NB4 (cell line): ENCODE data around the gene IQGAP1.

ENCODE experiments used
- MYC ChIP-seq: IDR thresholded peaks from 2 replicates; pipeline ENCODE4 v1.6.1; 2011; ENCODE audit warnings: low read depth, low read length
- POLR2A ChIP-seq: IDR thresholded peaks from 2 replicates; pipeline ENCODE4 v1.6.1; 2011; ENCODE audit warnings: mild to moderate bottlenecking; ENCODE audit not compliant: insufficient read length; ENCODE audit errors: extremely low read depth
- TF ChIP-seq, protein P1 (sequence below): IDR thresholded peaks from one replicate; pipeline ENCODE4 v1.5.1; 2012; ENCODE audit warnings: low read depth, low read length
- TF ChIP-seq, protein P2 (sequence below): IDR thresholded peaks from 2 replicates; pipeline ENCODE4 v1.6.1; 2011; ENCODE audit warnings: low read depth, low read length

DNA sequence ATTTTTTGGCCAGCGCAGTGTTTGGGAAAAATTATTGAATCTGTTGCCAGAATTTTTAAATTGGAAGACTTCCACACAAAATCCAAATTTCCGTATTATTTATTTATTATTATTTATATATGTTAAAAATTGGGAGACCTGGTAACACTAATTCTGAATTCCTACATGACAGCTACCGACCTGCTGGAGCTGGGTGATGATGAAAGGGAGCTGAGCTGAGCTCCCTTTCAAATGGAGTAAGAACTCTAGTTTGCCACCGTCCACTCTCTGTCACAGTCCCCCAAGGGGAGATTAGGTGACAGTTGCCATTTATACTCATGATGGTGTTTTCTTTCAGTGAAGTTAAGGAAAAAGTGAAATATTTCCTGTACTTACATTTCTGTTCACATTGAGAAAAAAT lies 143.1 kb downstream of the IQGAP1 start:
- TF ChIP-seq, protein P1, sequence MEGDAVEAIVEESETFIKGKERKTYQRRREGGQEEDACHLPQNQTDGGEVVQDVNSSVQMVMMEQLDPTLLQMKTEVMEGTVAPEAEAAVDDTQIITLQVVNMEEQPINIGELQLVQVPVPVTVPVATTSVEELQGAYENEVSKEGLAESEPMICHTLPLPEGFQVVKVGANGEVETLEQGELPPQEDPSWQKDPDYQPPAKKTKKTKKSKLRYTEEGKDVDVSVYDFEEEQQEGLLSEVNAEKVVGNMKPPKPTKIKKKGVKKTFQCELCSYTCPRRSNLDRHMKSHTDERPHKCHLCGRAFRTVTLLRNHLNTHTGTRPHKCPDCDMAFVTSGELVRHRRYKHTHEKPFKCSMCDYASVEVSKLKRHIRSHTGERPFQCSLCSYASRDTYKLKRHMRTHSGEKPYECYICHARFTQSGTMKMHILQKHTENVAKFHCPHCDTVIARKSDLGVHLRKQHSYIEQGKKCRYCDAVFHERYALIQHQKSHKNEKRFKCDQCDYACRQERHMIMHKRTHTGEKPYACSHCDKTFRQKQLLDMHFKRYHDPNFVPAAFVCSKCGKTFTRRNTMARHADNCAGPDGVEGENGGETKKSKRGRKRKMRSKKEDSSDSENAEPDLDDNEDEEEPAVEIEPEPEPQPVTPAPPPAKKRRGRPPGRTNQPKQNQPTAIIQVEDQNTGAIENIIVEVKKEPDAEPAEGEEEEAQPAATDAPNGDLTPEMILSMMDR: no peak
- no peak for TF ChIP-seq POLR2A
- TF ChIP-seq, protein P2, sequence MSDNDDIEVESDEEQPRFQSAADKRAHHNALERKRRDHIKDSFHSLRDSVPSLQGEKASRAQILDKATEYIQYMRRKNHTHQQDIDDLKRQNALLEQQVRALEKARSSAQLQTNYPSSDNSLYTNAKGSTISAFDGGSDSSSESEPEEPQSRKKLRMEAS: no peak
- no peak for TF ChIP-seq MYC
